Measurements from ENCODE around the gene CROCC2.
"Not testable (repeated sequence)": the region's sequence is repeated elsewhere in the genome, so short reads cannot be mapped to it uniquely, and the experiment has no call there.

The CROCC2 gene

GRCh38 chr2:240966906-240967680 is 61.0 kb downstream of the CROCC2 start:
- no peak for DNase-seq (ENCODE audit: low read depth)

- no peak for DNase-seq (ENCODE audit: low read depth)
Measured at GRCh38 chr2:240967681-240968621, 61.8 kb downstream of the CROCC2 start.

- no peak for DNase-seq (ENCODE audit: low read depth)
Measured at GRCh38 chr2:240968731-240969624, 62.8 kb downstream of the CROCC2 start.

GRCh38 chr2:240970104-240970503 is 64.0 kb downstream of the CROCC2 start:
- DNase-seq (ENCODE audit: low read depth), result no peak

GRCh38 chr2:240970816-240971215 is 64.7 kb downstream of the CROCC2 start:
- no peak for DNase-seq (ENCODE audit: low read depth)

GRCh38 chr2:240972201-240972600 is 66.1 kb downstream of the CROCC2 start:
- no peak for DNase-seq (ENCODE audit: low read depth)

- DNase-seq (ENCODE audit: low read depth), result no peak
Measured at GRCh38 chr2:240972636-240973521, 66.7 kb downstream of the CROCC2 start.

GRCh38 chr2:240974771-240975572 is 68.8 kb downstream of the CROCC2 start:
- DNase-seq (ENCODE audit: low read depth), result no peak

GRCh38 chr2:240975903-240976302 is 69.8 kb downstream of the CROCC2 start:
- DNase-seq (ENCODE audit: low read depth), result not testable (repeated sequence)

GRCh38 chr2:240981280-240981679 is 75.1 kb downstream of the CROCC2 start:
- no peak for DNase-seq (ENCODE audit: low read depth)

- DNase-seq (ENCODE audit: low read depth), result no peak
Measured at GRCh38 chr2:240981871-240982800, 76.0 kb downstream of the CROCC2 start.

- DNase-seq (ENCODE audit: low read depth), result no peak
Measured at GRCh38 chr2:240982821-240983281, 76.7 kb downstream of the CROCC2 start.

GRCh38 chr2:240983361-240983995 is 77.3 kb downstream of the CROCC2 start:
- peak; percentile 29 for DNase-seq (ENCODE audit: low read depth)

GRCh38 chr2:240983996-240984498 is 77.9 kb downstream of the CROCC2 start:
- no peak for DNase-seq (ENCODE audit: low read depth)

GRCh38 chr2:240985881-240986786 is 80.0 kb downstream of the CROCC2 start:
- no peak for DNase-seq (ENCODE audit: low read depth)

- DNase-seq (ENCODE audit: low read depth), result no peak
Measured at GRCh38 chr2:240986787-240987411, 80.8 kb downstream of the CROCC2 start.

- no peak for DNase-seq (ENCODE audit: low read depth)
Measured at GRCh38 chr2:240987588-240987987, 81.5 kb downstream of the CROCC2 start.
